WTC11 (cell line): ENCODE data around the gene TBC1D4. TPM values are rescaled to one million over a fixed set of nuclear protein-coding genes. Genes with fewer than 3 reads are reported as not detected.
A peak's percentile ranks its signal among the peaks of the same experiment; 100 is the strongest.

Source experiments
- ATAC-seq: fragments of 200-7000 bp; cut with Tn5 transposase; 2 replicates; pipeline ENCODE4 v1.10.0; 2021; ENCODE audit warnings: mild to moderate bottlenecking, moderate library complexity
- CTCF ChIA-PET: fragments of 300-600 bp; sonication (Branson Sonifier 250); formaldehyde crosslinking; loops from one replicate; lab custom pipeline; 2021; ENCODE audit warnings: antibody characterized with exemption; lab: Charles Lee
- POLR2A ChIA-PET: fragments of 350-600 bp; sonication (Branson Sonifier 250); formaldehyde crosslinking; loops from one replicate; lab custom pipeline; 2021; ENCODE audit warnings: antibody characterized with exemption; lab: Charles Lee
- DNase-seq: peaks from one replicate; pipeline ENCODE4 v3.0.0; 2021; ENCODE audit warnings: low spot score
- H3K27ac Mint-ChIP-seq: 2 replicates; pipeline ENCODE4 v1.8.0; 2021; ENCODE audit warnings: mixed read lengths
- H3K27me3 Mint-ChIP-seq: 2 replicates; pipeline ENCODE4 v1.8.0; 2021; ENCODE audit warnings: low read depth, mild to moderate bottlenecking, moderate library complexity, mixed read lengths
- H3K36me3 Mint-ChIP-seq: 2 replicates; pipeline ENCODE4 v1.8.0; 2021; ENCODE audit warnings: mixed read lengths
- H3K4me1 Mint-ChIP-seq: 2 replicates; pipeline ENCODE4 v1.8.0; 2022; ENCODE audit warnings: mixed read lengths
- H3K4me3 Mint-ChIP-seq: 2 replicates; pipeline ENCODE4 v1.8.0; 2021; ENCODE audit warnings: mild to moderate bottlenecking, moderate library complexity, mixed read lengths
- H3K9me3 Mint-ChIP-seq: 2 replicates; pipeline ENCODE4 v1.8.0; 2021; ENCODE audit warnings: mixed read lengths
- ATF2 ChIP-seq: sonication (generic); formaldehyde crosslinking; IDR thresholded peaks from 2 replicates; pipeline ENCODE4 v1.8.1; 2022; ENCODE audit warnings: low read depth, missing genetic modification reagents, borderline replicate concordance
- CBFB ChIP-seq: sonication (generic); formaldehyde crosslinking; IDR thresholded peaks from 2 replicates; pipeline ENCODE4 v1.8.1; 2022; ENCODE audit warnings: mild to moderate bottlenecking, low read depth, missing genetic modification reagents
- ETV6 ChIP-seq: sonication (generic); formaldehyde crosslinking; IDR thresholded peaks from 2 replicates; pipeline ENCODE4 v1.8.1; 2022; ENCODE audit warnings: mild to moderate bottlenecking, missing genetic modification reagents
- GABPB1 ChIP-seq: sonication (generic); formaldehyde crosslinking; IDR thresholded peaks from 2 replicates; pipeline ENCODE4 v1.8.1; 2023; ENCODE audit warnings: mild to moderate bottlenecking, missing genetic modification reagents
- GRHL2 ChIP-seq: fragments of 250-450 bp; sonication (Bioruptor Pico); IDR thresholded peaks from 2 replicates; pipeline ENCODE4 v1.8.0; 2022; ENCODE audit warnings: mild to moderate bottlenecking, moderate library complexity; ENCODE audit not compliant: insufficient replicate concordance, severe bottlenecking
- JAZF1 ChIP-seq: fragments of 250-450 bp; sonication (Bioruptor Pico); IDR thresholded peaks from 2 replicates; pipeline ENCODE4 v1.9.0; 2021; ENCODE audit warnings: moderate library complexity, mild to moderate bottlenecking, inconsistent platforms
- MYBL2 ChIP-seq: sonication (generic); formaldehyde crosslinking; IDR thresholded peaks from 2 replicates; pipeline ENCODE4 v1.8.1; 2023; ENCODE audit warnings: mild to moderate bottlenecking, moderate library complexity, missing genetic modification reagents
- NFATC4 ChIP-seq: fragments of 250-450 bp; sonication (Bioruptor Pico); IDR thresholded peaks from 2 replicates; pipeline ENCODE4 v1.9.0; 2021; ENCODE audit warnings: mild to moderate bottlenecking
- NFE2L1 ChIP-seq: sonication (generic); formaldehyde crosslinking; IDR thresholded peaks from 2 replicates; pipeline ENCODE4 v1.8.1; 2023; ENCODE audit warnings: missing genetic modification reagents
- PRDM15 ChIP-seq: sonication (generic); formaldehyde crosslinking; IDR thresholded peaks from 2 replicates; pipeline ENCODE4 v1.8.0; 2022; ENCODE audit warnings: missing genetic modification reagents
- SMAD3 ChIP-seq: sonication (generic); formaldehyde crosslinking; IDR thresholded peaks from 2 replicates; pipeline ENCODE4 v1.8.0; 2022; ENCODE audit warnings: missing genetic modification reagents, mild to moderate bottlenecking, borderline replicate concordance
- ZNF138 ChIP-seq: sonication (generic); formaldehyde crosslinking; conservative IDR thresholded peaks from 2 replicates; pipeline ENCODE4 v1.8.1; 2022; ENCODE audit warnings: mild to moderate bottlenecking, moderate library complexity, missing genetic modification reagents
- ZNF281 ChIP-seq: sonication (generic); formaldehyde crosslinking; IDR thresholded peaks from 2 replicates; pipeline ENCODE4 v1.8.0; 2023; ENCODE audit warnings: mild to moderate bottlenecking, missing genetic modification reagents
- ZNF317 ChIP-seq: sonication (generic); formaldehyde crosslinking; IDR thresholded peaks from 2 replicates; pipeline ENCODE4 v1.8.1; 2023; ENCODE audit warnings: low read depth, mild to moderate bottlenecking, moderate library complexity, missing genetic modification reagents, borderline replicate concordance
- total RNA-seq: library from RNA; stranded (reverse); gene quantifications from 3 replicates; pipeline ENCODE4 v1.2.3, GENCODE V29; 2021
- TF ChIP-seq, protein P1 (sequence below): sonication (generic); formaldehyde crosslinking; IDR thresholded peaks from 2 replicates; pipeline ENCODE4 v1.8.1; 2022; ENCODE audit warnings: mild to moderate bottlenecking, moderate library complexity, missing genetic modification reagents
- TF ChIP-seq, protein P2 (sequence below): sonication (generic); formaldehyde crosslinking; IDR thresholded peaks from 2 replicates; pipeline ENCODE4 v1.8.0; 2022; ENCODE audit warnings: mild to moderate bottlenecking, missing genetic modification reagents
- TF ChIP-seq, protein P3 (sequence below): fragments of 250-450 bp; sonication (Bioruptor Pico); IDR thresholded peaks from 2 replicates; pipeline ENCODE4 v1.9.0; 2021; ENCODE audit warnings: mild to moderate bottlenecking
- TF ChIP-seq, protein P4 (sequence below): sonication (generic); formaldehyde crosslinking; IDR thresholded peaks from 2 replicates; pipeline ENCODE4 v1.8.0; 2023; ENCODE audit warnings: missing genetic modification reagents

TBC1D4 gene
- total RNA-seq, 1 experiment from 2014 or later, result 37.1 TPM

GRCh38 chr13:75467040-75467728, 14.8 kb downstream of the TBC1D4 start:
- H3K9me3 Mint-ChIP-seq, result peaks cover 35% of the 10 kb centered on the region
- TF ChIP-seq GABPB1 (CRISPR knock-in tag) (0 out of 2 replicates have a peak, but pooled peaks have one; percentile 35), ATF2 (no peak)
- ChIA-PET CTCF (interaction anchor here (1.3 kb wide), 1 partner anchor 15 kb away, joined by 3 read pairs; the partner anchor contains the start of gene TBC1D4), POLR2A (interaction anchor here (0.5 kb wide), 1 partner anchor 1523 kb away, joined by 3 read pairs; no protein-coding TSS in a partner anchor)
- no peak overlapping the region for H3K27ac Mint-ChIP-seq
- H3K36me3 Mint-ChIP-seq, result peaks cover 28% of the 10 kb centered on the region
- H3K4me3 Mint-ChIP-seq, result no peak overlapping the region
- no peaks in the 10 kb centered on the region; the same call in 1 of the 2 replicates for H3K27me3 Mint-ChIP-seq
- DNase-seq (no peak), ATAC-seq (no peak)
- H3K4me1 Mint-ChIP-seq, result peaks cover 32% of the 10 kb centered on the region

DNA sequence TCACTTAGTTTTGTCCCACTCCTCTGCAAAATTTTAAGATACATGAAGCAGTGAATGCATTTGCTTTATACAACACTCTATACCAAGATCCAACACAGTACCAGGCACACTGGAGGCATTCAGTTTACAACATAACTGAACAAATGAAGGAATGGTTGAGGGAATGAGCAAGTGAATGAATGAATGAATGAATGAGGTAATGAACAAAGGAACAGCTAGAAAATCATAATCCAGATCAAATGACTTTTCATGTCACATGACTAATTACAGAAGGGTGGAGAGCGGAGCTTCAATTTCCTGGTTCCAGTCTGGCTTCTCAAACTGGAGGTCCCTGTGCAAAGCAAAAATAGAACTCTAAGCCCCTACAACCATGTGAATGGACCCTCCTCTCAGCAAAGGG, 16.7 kb downstream of the TBC1D4 start:
- DNase-seq, result no peak
- peaks cover 30% of the 10 kb centered on the region for H3K36me3 Mint-ChIP-seq
- ChIA-PET POLR2A (no interaction called here), CTCF (no interaction called here)
- H3K27me3 Mint-ChIP-seq, result no peaks in the 10 kb centered on the region; the same call in 1 of the 2 replicates
- H3K4me3 Mint-ChIP-seq, result no peak overlapping the region
- H3K9me3 Mint-ChIP-seq, result peaks cover 37% of the 10 kb centered on the region
- peaks cover 40% of the 10 kb centered on the region for H3K4me1 Mint-ChIP-seq
- H3K27ac Mint-ChIP-seq, result no peak overlapping the region
- ATAC-seq, result no peak
- TF ChIP-seq CBFB (CRISPR knock-in tag) (no peak), NFE2L1 (CRISPR knock-in tag) (no peak), JAZF1 (CRISPR knock-in tag) (no peak), MYBL2 (no peak), ZNF138 (CRISPR knock-in tag) (no peak), ZNF281 (no peak), ETV6 (CRISPR knock-in tag) (no peak), ZNF317 (no peak), SMAD3 (CRISPR knock-in tag) (no peak), GRHL2 (CRISPR knock-in tag) (no peak), NFATC4 (CRISPR knock-in tag) (no peak), ATF2 (no peak), PRDM15 (no peak), GABPB1 (CRISPR knock-in tag) (no peak)
- TF ChIP-seq, protein P1, sequence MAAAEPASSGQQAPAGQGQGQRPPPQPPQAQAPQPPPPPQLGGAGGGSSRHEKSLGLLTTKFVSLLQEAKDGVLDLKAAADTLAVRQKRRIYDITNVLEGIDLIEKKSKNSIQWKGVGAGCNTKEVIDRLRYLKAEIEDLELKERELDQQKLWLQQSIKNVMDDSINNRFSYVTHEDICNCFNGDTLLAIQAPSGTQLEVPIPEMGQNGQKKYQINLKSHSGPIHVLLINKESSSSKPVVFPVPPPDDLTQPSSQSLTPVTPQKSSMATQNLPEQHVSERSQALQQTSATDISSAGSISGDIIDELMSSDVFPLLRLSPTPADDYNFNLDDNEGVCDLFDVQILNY (CRISPR knock-in tag), result no peak
- TF ChIP-seq, protein P2, sequence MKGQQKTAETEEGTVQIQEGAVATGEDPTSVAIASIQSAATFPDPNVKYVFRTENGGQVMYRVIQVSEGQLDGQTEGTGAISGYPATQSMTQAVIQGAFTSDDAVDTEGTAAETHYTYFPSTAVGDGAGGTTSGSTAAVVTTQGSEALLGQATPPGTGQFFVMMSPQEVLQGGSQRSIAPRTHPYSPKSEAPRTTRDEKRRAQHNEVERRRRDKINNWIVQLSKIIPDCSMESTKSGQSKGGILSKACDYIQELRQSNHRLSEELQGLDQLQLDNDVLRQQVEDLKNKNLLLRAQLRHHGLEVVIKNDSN, result no peak
- TF ChIP-seq, protein P3, sequence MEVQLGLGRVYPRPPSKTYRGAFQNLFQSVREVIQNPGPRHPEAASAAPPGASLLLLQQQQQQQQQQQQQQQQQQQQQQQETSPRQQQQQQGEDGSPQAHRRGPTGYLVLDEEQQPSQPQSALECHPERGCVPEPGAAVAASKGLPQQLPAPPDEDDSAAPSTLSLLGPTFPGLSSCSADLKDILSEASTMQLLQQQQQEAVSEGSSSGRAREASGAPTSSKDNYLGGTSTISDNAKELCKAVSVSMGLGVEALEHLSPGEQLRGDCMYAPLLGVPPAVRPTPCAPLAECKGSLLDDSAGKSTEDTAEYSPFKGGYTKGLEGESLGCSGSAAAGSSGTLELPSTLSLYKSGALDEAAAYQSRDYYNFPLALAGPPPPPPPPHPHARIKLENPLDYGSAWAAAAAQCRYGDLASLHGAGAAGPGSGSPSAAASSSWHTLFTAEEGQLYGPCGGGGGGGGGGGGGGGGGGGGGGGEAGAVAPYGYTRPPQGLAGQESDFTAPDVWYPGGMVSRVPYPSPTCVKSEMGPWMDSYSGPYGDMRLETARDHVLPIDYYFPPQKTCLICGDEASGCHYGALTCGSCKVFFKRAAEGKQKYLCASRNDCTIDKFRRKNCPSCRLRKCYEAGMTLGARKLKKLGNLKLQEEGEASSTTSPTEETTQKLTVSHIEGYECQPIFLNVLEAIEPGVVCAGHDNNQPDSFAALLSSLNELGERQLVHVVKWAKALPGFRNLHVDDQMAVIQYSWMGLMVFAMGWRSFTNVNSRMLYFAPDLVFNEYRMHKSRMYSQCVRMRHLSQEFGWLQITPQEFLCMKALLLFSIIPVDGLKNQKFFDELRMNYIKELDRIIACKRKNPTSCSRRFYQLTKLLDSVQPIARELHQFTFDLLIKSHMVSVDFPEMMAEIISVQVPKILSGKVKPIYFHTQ (CRISPR knock-in tag), result no peak
- TF ChIP-seq, protein P4, sequence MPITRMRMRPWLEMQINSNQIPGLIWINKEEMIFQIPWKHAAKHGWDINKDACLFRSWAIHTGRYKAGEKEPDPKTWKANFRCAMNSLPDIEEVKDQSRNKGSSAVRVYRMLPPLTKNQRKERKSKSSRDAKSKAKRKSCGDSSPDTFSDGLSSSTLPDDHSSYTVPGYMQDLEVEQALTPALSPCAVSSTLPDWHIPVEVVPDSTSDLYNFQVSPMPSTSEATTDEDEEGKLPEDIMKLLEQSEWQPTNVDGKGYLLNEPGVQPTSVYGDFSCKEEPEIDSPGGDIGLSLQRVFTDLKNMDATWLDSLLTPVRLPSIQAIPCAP (CRISPR knock-in tag), result no peak
